Right lobe of liver (tissue), 6 donors: ENCODE measurements around the gene KLF11. TPM values are rescaled to one million over a fixed set of nuclear protein-coding genes. Genes with fewer than 3 reads are reported as not detected.

ENCODE experiments used
- ATAC-seq, 4 donors: fragments of 200-7000 bp; cut with Tn5 transposase; one replicate each; pipeline ENCODE4 v1.9.1; 2020; ENCODE audit warnings: mild to moderate bottlenecking in 4 of 4, moderate library complexity in 4 of 4
- DNase-seq, 3 donors: peaks; one replicate each; pipeline ENCODE4 v3.0.0-alpha.2; 2020
- H3K27ac ChIP-seq, 3 donors: fragments of 200-600 bp; one replicate each; pipeline ENCODE4 v1.8.0; 2022
- H3K27me3 ChIP-seq, 2 donors: fragments of 200-600 bp; one replicate each; pipeline ENCODE4 v1.8.0; 2022
- H3K36me3 ChIP-seq, 4 donors: fragments of 200-600 bp; sonication (generic) in 1 of 4; one replicate each; pipeline versions ENCODE4 v1.5.1 to v1.8.0; 2017 to 2022; ENCODE audit warnings: control low read depth in 1 of 4
- H3K4me1 ChIP-seq, 4 donors: fragments of 200-600 bp; sonication (generic) in 1 of 4; one replicate each; pipeline versions ENCODE4 v1.5.1 to v1.8.0; 2017 to 2022; ENCODE audit warnings: control low read depth in 1 of 4
- H3K4me3 ChIP-seq, 3 donors: fragments of 200-600 bp; one replicate each; pipeline ENCODE4 v1.8.0; 2022
- H3K9me3 ChIP-seq, 4 donors: fragments of 200-600 bp; sonication (generic) in 1 of 4; one replicate each; pipeline versions ENCODE4 v1.5.1 to v1.8.0; 2017 to 2022; ENCODE audit warnings: control low read depth in 1 of 4
- CTCF ChIP-seq, 4 donors: fragments of 200-600 bp in 3 of 4; fragments of 450-650 bp in 1 of 4; IDR thresholded peaks; one replicate each; pipeline versions ENCODE4 v1.5.1 to v1.8.0; 2016 to 2022; ENCODE audit warnings: antibody characterized with exemption in 4 of 4, mild to moderate bottlenecking in 2 of 4
- POLR2A ChIP-seq: fragments of 450-650 bp; IDR thresholded peaks from one replicate; pipeline ENCODE4 v1.6.1; 2017; ENCODE audit warnings: antibody characterized with exemption, mild to moderate bottlenecking
- WGBS: methylation state at CpG from one replicate; pipeline ENCODE4 v1.1.6; 2018; ENCODE audit warnings: low coverage, low lambda C conversion rate; ENCODE audit not compliant: insufficient coverage; ENCODE audit errors: missing lambda C conversion rate; 5-methylcytosine and 5-hydroxymethylcytosine counted together
- intact Hi-C, 2 donors: fragments of 100-400 bp; cut with DNase I; formaldehyde crosslinking; loops; one replicate each; pipeline versions ENCODE4 v1.11.2 to v1.14.1; 2022
- total RNA-seq, 6 experiments: library from RNA; depleted of rRNA in 2 of 6; stranded (reverse); fragments of >200 nt in 2 of 6; fragmentation: NEBNext Ultra II Directional in 3 of 6; extraction: Animal tissue kit (Norgen Biotek cat#: 25700) in 3 of 6; gene quantifications; one replicate each; pipeline versions ENCODE4 v1.1.0 to v1.2.4, GENCODE V29; 2016 to 2023
- donor health status: DM: no; HTN: yes; CAD: no.
- donor health status: DM: no; HTN: no; CAD: no.
- donor health status: DM: no; HTN: no; CAD: no.
- donor health status: DM: no; HTN: yes; CAD: no.
- donor health status: DM: no; HTN: yes; CAD: no.

Gene KLF11
- total RNA-seq, 6 experiments from 2014 or later: 10.9 to 40.1 (median 27.8) TPM

GRCh38 chr2:10022445-10022844 is 20.9 kb upstream of the KLF11 start:
- TF ChIP-seq POLR2A: no peak
- TF ChIP-seq CTCF (IDR thresholded peaks at IDR 0.05): no peak
- no peak overlapping the region for H3K27ac ChIP-seq
- peaks cover 0 to 27% (median 13%) of the 10 kb centered on the region in 4 donors for H3K4me1 ChIP-seq
- DNase-seq: peak in 2 of 3 donors; percentile 3 to 13
- no peaks in the 10 kb centered on the region for H3K27me3 ChIP-seq
- H3K36me3 ChIP-seq: no peaks in the 10 kb centered on the region
- WGBS: 60% methylated on average over 1 of the region's 4 CpGs
- H3K4me3 ChIP-seq: no peak overlapping the region
- intact Hi-C loops: no loop called here
- ATAC-seq: no peak
- no peaks in the 10 kb centered on the region for H3K9me3 ChIP-seq

- WGBS: 91% methylated on average over 6 of the region's 10 CpGs
- H3K4me3 ChIP-seq: no peak overlapping the region
- H3K36me3 ChIP-seq: no peaks in the 10 kb centered on the region
- H3K27ac ChIP-seq: no peak overlapping the region
- no peaks in the 10 kb centered on the region for H3K9me3 ChIP-seq
- H3K4me1 ChIP-seq: peaks cover 0 to 21% (median 9%) of the 10 kb centered on the region in 4 donors
- intact Hi-C loops: no loop called here
- H3K27me3 ChIP-seq: no peaks in the 10 kb centered on the region
- DNase-seq (peak in 1 of 3 donors; percentile 21), ATAC-seq (no peak)
- TF ChIP-seq POLR2A (no peak), CTCF (IDR thresholded peaks at IDR 0.05) (peak in 3 of 4 donors; percentile 2 to 19 (median 11))
Measured at GRCh38 chr2:10022966-10023662, 20.2 kb upstream of the KLF11 start.

GRCh38 chr2:10026940-10027569 is 16.3 kb upstream of the KLF11 start:
- no peaks in the 10 kb centered on the region for H3K36me3 ChIP-seq
- no peak for TF ChIP-seq CTCF (IDR thresholded peaks at IDR 0.05)
- TF ChIP-seq POLR2A: no peak
- no peak overlapping the region for H3K27ac ChIP-seq
- intact Hi-C loops: no loop called here
- DNase-seq (no peak), ATAC-seq (no peak)
- WGBS: 93% methylated on average over 3 of the region's 8 CpGs
- no peaks in the 10 kb centered on the region for H3K4me1 ChIP-seq
- no peaks in the 10 kb centered on the region for H3K27me3 ChIP-seq
- no peaks in the 10 kb centered on the region for H3K9me3 ChIP-seq
- no peak overlapping the region for H3K4me3 ChIP-seq

GRCh38 chr2:10027660-10028330 is 15.6 kb upstream of the KLF11 start:
- Histone ChIP-seq H3K4me1 (no peaks in the 10 kb centered on the region), H3K4me3 (no peak overlapping the region), H3K36me3 (no peaks in the 10 kb centered on the region), H3K27me3 (no peaks in the 10 kb centered on the region), H3K27ac (no peak overlapping the region), H3K9me3 (no peaks in the 10 kb centered on the region)
- WGBS: 83% methylated on average over 6 of the region's 16 CpGs
- intact Hi-C loops: no loop called here
- no peak for ATAC-seq
- TF ChIP-seq CTCF (IDR thresholded peaks at IDR 0.05) (no peak), POLR2A (no peak)
- no peak for DNase-seq
